Measurements from ENCODE around the gene C16orf96. TPM values are rescaled to one million over a fixed set of nuclear protein-coding genes. Genes with fewer than 3 reads are reported as not detected.

C16orf96 gene
- total and polyA plus RNA-seq, 2 of the 8 experiments (the other 6 are each of a cell fraction or from before 2014, with no cell fraction given): 1.0 to 1.3 TPM

- H3K18ac ChIP-seq (ENCODE audit: extremely low read depth, low read length): no peak overlapping the region
- no peak overlapping the region for H3K4ac ChIP-seq (replicated peaks; ENCODE audit: insufficient read length, low read depth, low read length)
- H3K4me2 ChIP-seq (ENCODE audit: insufficient read depth in 1 of 2, low read depth in 2 of 2, low read length in 2 of 2): no peak overlapping the region
- H3K4me1 ChIP-seq (replicated peaks in 1 of 4; ENCODE audit: control insufficient read depth in 3 of 4, insufficient read depth in 4 of 4, low read length in 3 of 4): peaks cover 0 to 14% (median 6%) of the 10 kb centered on the region in 4 experiments; a peak in 6 of 7 replicates
- H3K79me1 ChIP-seq (ENCODE audit: low read depth, low read length): no peaks in the 10 kb centered on the region
- H3K4me3 ChIP-seq (ENCODE audit: extremely low read depth in 1 of 4, insufficient read depth in 2 of 4, low read depth in 3 of 4, low read length in 4 of 4): no peak overlapping the region
- H2BK20ac ChIP-seq (ENCODE audit: low read length): no peak overlapping the region
- H2AFZ ChIP-seq (ENCODE audit: low read length): no peak overlapping the region
- ChIA-PET CTCF (ENCODE audit: partially characterized antibody) (interaction anchor here (1.3 to 8.1 kb wide), 6 partner anchors 14 to 94 kb away, joined by 3 to 65 read pairs (median 6); no protein-coding TSS in a partner anchor), POLR2A (ENCODE audit: partially characterized antibody) (interaction anchor here (0.9 to 12.8 kb wide), 4 partner anchors 12 to 71 kb away, joined by 3 to 126 read pairs (median 3); partner anchors contain the start of gene UBALD1)
- H3K56ac ChIP-seq (replicated peaks; ENCODE audit: insufficient read length, low read depth, low read length): no peak overlapping the region
- no peak overlapping the region for H2BK120ac ChIP-seq (replicated peaks; ENCODE audit: low read depth, low read length)
- DNase-seq (ENCODE audit: low read depth in 1 of 2, low spot score in 2 of 2) (no peak), FAIRE-seq (no peak)
- H2AK5ac ChIP-seq (ENCODE audit: low read depth, low read length): no peak overlapping the region
- no peak overlapping the region for H4K91ac ChIP-seq (replicated peaks; ENCODE audit: insufficient read length, low read length)
- no peaks in the 10 kb centered on the region; a peak in 1 of 7 replicates for H3K27me3 ChIP-seq (replicated peaks in 1 of 4; ENCODE audit: control insufficient read depth in 3 of 4, extremely low read depth in 1 of 4, insufficient read depth in 3 of 4, low read length in 3 of 4)
- H3K79me2 ChIP-seq (ENCODE audit: control insufficient read depth in 1 of 2, insufficient read depth in 2 of 2, low read length in 2 of 2): no peaks in the 10 kb centered on the region
- H4K8ac ChIP-seq (ENCODE audit: extremely low read depth, insufficient read depth, low read length): peak overlapping the region; percentile 57; the same call in 1 of the 2 replicates
- H3K27ac ChIP-seq (ENCODE audit: low read depth, low read length): no peak overlapping the region
- H2BK5ac ChIP-seq (ENCODE audit: low read depth, low read length): no peak overlapping the region
- H3K9me3 ChIP-seq (ENCODE audit: insufficient read depth in 2 of 2, low read depth in 1 of 2, low read length in 1 of 2): no peaks in the 10 kb centered on the region
- H4K20me1 ChIP-seq (replicated peaks in 1 of 2; ENCODE audit: control insufficient read depth in 1 of 2, insufficient read depth in 2 of 2, low read length in 2 of 2): no peaks in the 10 kb centered on the region
- H2BK12ac ChIP-seq (ENCODE audit: low read depth, low read length): peak overlapping the region; percentile 12; the same call in 1 of the 2 replicates
- H4K5ac ChIP-seq (ENCODE audit: insufficient read length, low read depth, low read length): no peak overlapping the region
- H3K14ac ChIP-seq (ENCODE audit: insufficient read length): no peak overlapping the region
- H3K36me3 ChIP-seq (ENCODE audit: control insufficient read depth in 2 of 4, insufficient read depth in 4 of 4, low read length in 3 of 4): no peaks in the 10 kb centered on the region
- H3K23me2 ChIP-seq (ENCODE audit: low read depth, low read length): no peaks in the 10 kb centered on the region
- no peak for TF ChIP-seq ATF3 (IDR thresholded peaks at IDR 0.05; ENCODE audit: insufficient read depth, low read depth, low read length)
- no peak for TF ChIP-seq RNF2 (IDR thresholded peaks at IDR 0.05; ENCODE audit: borderline replicate concordance, low read depth, low read length, missing control alignments, poor library complexity, severe bottlenecking)
- TF ChIP-seq KDM5A (IDR thresholded peaks at IDR 0.05; ENCODE audit: low read length): no peak
- no peak for TF ChIP-seq RBBP5 (IDR thresholded peaks at IDR 0.05; ENCODE audit: borderline replicate concordance, low read depth, low read length)
- TF ChIP-seq EZH2 (IDR thresholded peaks at IDR 0.05; ENCODE audit: low read depth, low read length, severe bottlenecking): no peak
- no peak for TF ChIP-seq ASH2L (IDR thresholded peaks at IDR 0.05; ENCODE audit: low read length)
- no peak for TF ChIP-seq TEAD4 (IDR thresholded peaks at IDR 0.05; ENCODE audit: low read depth, low read length)
- no peak for TF ChIP-seq CREB1 (IDR thresholded peaks at IDR 0.05)
- no peak for TF ChIP-seq KDM1A (IDR thresholded peaks at IDR 0.05; ENCODE audit: borderline replicate concordance, low read length)
- no peak for TF ChIP-seq USF2 (IDR thresholded peaks at IDR 0.05; ENCODE audit: low read length)
- H3K9ac ChIP-seq (replicated peaks in 1 of 4; ENCODE audit: extremely low read depth in 1 of 4, low read depth in 3 of 4, low read length in 3 of 4): no peak overlapping the region
- no peak overlapping the region for H2BK15ac ChIP-seq (ENCODE audit: low read length)
- 97% methylated on average over 8 of the region's 8 CpGs; no CpG with 5 or more reads in 1 of the 2 experiments for WGBS, 2 experiments (ENCODE audit: extremely low coverage in 1 of 2, insufficient coverage in 1 of 2, insufficient read length in 1 of 2, insufficient replicate concordance in 2 of 2, low coverage in 1 of 2, low lambda C conversion rate in 2 of 2, missing lambda C conversion rate in 1 of 2)
- no peak overlapping the region for H3K23ac ChIP-seq (ENCODE audit: insufficient read length)
These were observed 43.4 kb downstream of the C16orf96 start for GRCh38 chr16:4599545-4599944.

Data from H1 (cell line).